Stimulated activated CD4-positive, alpha-beta T cell treated with anti-CD3 and anti-CD28 coated beads, Interleukin-4, amount 100 ng/mL, for 48 hours (primary cell): ENCODE measurements around the gene GPR87.

ENCODE experiments used
- DNase-seq, 2 donors: peaks; one replicate each; pipeline ENCODE4 v3.0.0-alpha.2; 2020; ENCODE audit warnings: low read depth in 2 of 2

Gene GPR87

DNA sequence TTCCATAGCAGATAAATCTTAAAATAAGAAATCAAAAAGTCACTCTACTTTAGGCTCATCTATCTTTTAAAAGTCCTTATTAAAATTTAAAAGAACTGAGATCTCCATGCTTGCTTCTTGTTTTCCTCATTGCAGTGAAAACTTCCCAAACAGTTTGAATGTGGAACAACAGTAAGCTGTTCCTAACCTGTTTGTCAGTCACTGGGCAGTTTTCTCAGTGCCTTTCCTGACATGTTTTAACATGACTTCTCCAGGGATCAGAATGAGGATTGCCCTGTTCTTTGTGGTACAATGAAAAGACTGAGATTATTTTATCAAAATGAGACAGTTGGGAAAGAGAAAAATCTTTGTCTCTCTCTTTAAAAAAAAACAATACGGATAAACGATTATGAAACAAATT, 774 bp downstream of the GPR87 start:
- no peak for DNase-seq

GRCh38 chr3:151315136-151315535, 1.5 kb downstream of the GPR87 start:
- DNase-seq, result no peak

- no peak for DNase-seq
Observed at GRCh38 chr3:151314593-151314992, 2.0 kb downstream of the GPR87 start.

DNA sequence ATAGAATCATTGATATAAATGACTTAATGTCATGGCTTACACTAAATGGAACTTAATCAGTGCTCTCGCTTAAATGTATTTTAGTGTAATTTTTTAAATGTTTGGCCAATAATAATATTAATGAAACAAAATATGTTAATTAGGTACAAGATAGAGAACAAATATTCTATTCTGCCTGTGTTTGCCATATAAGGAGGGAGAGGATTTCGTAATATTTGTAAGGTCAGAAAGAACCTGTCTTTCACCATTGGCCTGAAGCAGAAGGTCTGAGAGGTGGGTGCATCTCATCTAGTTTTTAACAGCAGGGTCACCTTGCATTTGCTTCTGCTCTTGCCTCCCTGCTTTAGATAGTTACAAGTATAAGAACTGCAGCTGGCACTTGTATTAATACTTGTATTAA, 2.5 kb downstream of the GPR87 start:
- no peak for DNase-seq

- DNase-seq, result no peak
Observed at GRCh38 chr3:151312972-151313371, 3.6 kb downstream of the GPR87 start.

DNA sequence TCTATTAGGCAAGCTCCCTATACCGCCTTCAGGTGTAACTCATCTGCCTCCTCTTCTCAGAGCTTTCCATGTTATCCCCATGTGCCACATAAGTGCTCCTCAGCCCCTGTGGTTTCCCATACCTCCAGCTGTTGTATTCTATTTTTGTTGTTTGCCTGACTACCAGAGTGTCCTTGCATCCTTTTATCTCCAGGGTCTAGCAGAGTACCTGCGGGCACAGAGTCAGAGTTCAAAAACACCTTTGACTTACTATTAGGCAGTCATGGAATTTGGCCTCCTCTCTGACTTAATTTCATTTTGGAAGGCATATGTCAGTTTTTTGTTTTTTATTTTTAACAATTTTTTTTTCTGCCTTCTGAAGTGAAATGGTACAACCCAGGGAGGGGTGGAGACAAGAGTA, 7.1 kb downstream of the GPR87 start:
- no peak for DNase-seq

- no peak for DNase-seq
Observed at GRCh38 chr3:151307583-151308488, 8.8 kb downstream of the GPR87 start.

DNA sequence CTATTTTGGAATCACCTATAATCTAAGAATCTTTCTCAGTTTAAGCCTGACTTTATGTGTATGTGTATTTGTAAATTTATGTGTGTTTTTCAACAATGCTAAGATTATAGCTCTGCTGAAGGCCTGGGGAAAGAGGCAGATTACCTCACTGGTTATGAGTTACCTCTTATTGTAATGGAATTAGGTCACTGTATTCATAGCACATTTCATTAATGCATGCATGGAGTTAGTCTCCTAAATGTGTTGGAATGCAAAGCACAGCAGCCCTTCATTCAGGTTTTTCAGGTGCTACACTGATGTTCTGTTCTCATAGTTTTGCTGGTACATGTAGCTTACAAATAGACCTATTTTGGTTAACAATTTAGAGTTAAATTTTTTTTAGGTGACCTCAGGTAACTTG, 9.5 kb downstream of the GPR87 start:
- DNase-seq, result no peak

- DNase-seq, result no peak
Observed at GRCh38 chr3:151306168-151306810, 10.3 kb downstream of the GPR87 start.

- DNase-seq, result no peak
Observed at GRCh38 chr3:151305775-151306151, 10.9 kb downstream of the GPR87 start.

DNA sequence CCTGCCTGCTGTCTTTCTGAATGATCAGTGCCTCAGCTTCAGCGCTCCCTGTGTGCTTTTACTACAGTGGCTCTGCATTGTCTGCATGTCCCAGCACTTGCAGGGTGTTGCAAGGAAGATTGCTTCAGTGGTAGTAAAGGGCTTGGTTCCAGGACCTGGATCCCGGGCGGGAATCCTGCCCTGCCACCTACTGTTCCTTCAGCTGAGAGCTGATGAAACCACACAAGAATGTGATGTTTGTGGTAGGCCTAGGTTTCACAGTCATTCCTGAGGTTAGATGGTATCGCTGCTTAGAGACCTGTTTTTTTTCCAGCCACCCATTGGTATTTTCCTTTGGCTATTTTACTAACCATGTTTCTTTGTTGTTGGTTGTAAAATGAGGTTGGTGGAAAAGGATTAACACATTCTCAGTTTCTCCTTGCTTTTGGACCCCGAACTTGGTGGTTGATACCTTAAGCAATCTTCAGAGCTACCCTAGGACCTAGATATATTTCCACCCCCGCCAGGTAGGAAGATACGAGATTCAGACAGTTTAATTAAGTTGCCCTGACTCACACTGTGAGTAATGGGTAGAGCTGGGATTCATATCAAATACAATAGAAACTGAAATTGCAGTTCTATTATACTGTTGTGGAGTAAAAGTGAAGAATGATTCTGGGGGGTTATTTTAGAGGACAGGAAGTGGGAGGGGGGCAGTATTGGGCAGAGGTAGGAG, 11.4 kb downstream of the GPR87 start:
- no peak for DNase-seq

DNA sequence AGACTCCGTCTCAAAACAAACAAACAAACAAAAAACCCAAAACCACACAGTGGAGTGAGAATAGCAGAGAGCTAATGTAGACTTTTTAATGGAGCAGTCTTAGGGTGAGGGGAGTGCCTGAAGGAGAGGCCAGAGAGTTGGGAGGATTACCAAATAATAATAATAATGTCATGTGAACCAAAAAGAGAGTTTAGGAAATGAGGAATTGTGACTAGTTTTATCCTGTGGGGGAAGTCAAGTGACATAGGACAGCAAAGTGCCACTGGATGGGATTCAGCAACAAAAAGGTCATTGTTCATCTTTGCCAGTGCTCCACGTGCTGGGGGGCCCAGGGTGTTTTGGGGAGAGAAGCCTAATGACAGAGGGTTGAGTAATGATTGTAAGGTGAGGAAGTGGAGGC, 12.9 kb downstream of the GPR87 start:
- no peak for DNase-seq

DNA sequence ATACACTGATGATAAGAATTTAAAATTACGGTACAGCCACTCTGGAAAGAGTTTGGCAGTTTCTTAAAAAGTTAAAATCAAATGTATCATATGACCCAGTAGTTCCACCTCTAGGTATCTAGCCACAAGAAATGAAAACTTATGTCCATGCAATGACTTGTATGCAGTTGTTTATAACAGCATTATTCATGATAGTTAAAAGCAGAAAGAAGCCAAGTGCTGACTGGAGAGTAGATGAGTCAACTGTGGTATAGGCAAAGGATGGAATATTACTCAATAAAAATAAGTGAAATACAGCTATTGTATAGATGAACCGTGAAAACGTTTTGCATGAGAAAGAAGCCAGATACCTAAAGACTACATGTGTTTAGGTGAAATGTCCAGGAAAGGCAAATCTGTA, 14.8 kb downstream of the GPR87 start:
- no peak for DNase-seq

DNA sequence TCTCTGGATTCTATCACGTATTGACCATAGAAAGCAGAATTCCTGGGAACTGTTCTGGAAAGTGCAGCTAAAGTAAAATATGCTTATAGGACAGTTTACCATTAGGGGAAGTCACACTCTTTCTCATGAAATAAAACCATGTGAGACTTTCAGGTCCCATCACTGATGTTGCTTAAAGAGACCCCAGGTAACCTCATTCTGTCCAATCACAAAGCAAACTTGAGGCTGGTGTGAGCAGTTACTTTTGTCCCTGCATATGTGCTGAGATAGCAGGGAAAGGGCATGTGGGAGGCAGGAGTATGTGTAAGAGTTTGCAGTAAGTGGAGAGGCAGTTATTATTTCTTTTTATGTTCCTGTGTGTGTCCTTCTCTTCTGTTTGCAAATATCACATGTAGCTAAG, 16.1 kb downstream of the GPR87 start:
- no peak for DNase-seq

DNA sequence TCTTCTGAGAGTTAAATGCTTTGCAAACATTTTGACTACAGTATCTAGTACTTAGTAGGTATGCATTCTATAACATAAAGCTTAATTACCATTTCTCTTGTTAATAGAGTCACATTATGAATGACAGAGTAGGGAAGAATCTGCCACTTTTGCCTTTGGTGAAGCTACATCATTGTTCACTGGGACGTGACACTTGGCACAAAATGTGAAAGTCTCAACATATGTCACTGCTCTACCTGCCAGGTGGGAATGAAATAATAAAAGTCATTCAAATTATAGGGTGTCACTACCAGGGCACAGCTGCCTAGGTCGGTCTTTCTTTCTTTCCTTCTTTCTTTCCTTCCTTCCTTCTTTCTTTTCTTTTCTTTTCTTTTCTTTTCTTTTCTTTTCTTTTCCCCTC, 17.6 kb downstream of the GPR87 start:
- DNase-seq, result no peak

DNA sequence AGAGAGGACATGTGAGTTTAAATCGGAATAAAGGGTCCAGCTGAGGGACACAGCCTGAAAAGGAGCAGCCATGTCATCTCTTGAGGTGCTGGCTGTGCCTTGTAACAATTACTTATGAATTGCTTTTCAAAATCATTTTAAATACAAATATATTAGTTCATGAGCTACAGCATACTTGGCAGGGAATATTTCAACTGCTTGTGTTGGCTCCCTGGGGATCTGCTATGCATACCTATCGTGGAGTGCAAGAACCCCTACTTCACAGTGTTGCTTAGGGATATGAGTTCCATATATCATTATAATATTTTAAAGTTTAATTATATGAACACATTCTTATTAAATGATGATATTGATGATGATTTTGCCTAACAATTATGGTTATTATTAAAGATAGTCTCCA, 19.2 kb downstream of the GPR87 start:
- no peak for DNase-seq

GRCh38 chr3:151296226-151296625, 20.4 kb downstream of the GPR87 start:
- DNase-seq, result no peak

- DNase-seq, result no peak
Observed at GRCh38 chr3:151293127-151293526, 23.5 kb downstream of the GPR87 start.

GRCh38 chr3:151290673-151291072, 25.9 kb downstream of the GPR87 start:
- no peak for DNase-seq

GRCh38 chr3:151289445-151289844, 27.2 kb downstream of the GPR87 start:
- no peak for DNase-seq

- no peak for DNase-seq
Observed at GRCh38 chr3:151285940-151286339, 30.7 kb downstream of the GPR87 start.

DNA sequence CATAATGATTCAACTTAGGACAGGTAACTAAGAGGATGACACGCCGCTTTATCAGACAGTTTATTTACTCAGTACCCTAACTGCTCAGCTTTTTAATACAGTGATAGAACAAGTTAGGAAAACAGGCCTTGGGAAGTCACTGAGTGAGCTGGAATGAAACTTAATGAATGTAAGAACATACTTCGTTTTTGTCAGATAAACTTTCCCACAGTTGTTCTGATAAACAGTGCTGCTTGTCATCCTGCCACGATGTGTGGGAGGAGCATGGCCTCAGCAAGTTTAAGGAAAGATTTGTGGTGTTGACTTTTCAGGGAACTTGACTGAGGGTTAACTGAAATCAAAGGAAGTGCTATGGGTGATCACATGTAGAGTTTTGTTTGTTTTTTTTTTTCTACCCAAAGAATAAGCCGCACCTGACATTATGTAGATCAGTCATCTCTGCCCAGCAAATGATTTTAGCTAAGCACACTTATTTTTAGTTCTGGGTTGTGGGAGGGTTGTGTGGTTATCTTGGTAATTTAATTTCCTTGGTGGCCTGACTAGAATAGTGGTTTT, 32.6 kb downstream of the GPR87 start:
- DNase-seq, result no peak
